Measurements from ENCODE around the gene PDE6A.

Gene PDE6A

DNA sequence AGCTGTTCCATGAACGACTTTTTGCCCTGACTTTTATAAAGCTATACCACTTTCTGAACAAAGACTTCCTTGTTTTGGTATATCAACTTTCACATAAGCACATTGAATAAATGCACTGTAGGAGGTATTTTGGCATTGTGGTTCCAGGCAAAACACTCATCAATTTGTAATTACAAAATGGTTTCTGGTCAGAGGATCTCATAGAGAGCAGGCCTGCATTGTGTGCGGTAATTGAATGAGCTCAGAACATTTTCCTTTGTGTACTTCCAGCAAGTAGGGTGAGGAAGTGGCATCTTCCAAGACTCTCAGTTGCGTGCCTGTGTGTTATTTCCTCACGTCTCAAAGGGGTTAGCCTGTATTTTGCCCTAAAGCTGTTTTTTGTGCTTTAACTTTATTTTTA, 89.2 kb downstream of the PDE6A start:
- DNase-seq = no peak

DNA sequence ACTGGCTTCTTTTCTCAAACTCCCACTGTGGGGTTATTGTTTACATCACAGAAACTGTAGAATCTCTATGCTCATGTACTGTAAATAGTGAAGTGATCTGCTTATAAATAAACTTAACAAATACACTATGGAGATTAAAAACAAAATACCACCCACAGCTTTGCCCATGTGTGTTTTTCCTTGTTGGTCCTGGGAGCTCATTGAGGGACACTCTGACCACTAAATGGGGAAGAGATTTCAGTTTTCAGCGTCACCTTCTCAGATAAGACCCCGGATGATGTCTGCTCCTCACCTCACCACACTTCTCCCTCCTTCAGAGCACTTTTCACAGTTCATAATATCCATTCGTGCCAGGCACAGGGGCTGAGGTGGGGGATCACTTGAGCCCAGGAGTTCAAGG, 89.7 kb downstream of the PDE6A start:
- DNase-seq = no peak

DNA sequence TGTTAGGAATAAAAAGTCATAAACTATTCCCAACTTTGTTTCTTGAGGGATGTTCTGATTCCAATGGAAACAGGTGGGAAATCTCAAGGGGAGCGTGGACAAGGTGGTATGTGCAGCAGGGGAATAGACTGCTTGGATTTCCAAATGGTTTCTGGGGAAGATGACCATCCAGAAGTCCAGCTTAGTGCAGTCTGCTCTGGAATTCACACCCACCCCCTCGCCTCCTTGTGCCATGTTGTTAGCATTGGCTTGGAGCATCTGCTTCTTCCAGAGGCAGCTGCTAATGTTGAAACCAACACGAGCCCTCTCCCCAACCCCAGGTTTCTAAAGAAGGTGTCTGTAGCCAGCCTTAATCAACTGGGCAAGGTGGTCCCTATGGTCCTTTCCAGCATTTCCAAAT, 90.9 kb downstream of the PDE6A start:
- no peak for DNase-seq

DNA sequence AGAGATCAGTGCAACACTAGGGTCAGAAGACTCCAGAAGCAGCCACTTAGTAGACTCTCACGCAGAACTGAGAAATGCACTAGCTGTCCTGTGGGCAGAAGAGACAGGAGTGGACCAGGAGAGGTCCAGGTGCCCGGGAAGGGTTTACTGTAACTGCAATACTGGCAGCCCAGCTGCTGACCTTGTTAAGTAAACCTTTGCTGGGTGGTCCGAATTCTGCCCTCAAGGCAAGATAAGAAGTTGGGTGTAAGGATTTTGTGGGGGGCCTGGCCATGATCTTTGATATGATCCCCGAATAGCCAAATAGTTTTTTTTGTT, 91.3 kb downstream of the PDE6A start:
- no peak for DNase-seq

DNA sequence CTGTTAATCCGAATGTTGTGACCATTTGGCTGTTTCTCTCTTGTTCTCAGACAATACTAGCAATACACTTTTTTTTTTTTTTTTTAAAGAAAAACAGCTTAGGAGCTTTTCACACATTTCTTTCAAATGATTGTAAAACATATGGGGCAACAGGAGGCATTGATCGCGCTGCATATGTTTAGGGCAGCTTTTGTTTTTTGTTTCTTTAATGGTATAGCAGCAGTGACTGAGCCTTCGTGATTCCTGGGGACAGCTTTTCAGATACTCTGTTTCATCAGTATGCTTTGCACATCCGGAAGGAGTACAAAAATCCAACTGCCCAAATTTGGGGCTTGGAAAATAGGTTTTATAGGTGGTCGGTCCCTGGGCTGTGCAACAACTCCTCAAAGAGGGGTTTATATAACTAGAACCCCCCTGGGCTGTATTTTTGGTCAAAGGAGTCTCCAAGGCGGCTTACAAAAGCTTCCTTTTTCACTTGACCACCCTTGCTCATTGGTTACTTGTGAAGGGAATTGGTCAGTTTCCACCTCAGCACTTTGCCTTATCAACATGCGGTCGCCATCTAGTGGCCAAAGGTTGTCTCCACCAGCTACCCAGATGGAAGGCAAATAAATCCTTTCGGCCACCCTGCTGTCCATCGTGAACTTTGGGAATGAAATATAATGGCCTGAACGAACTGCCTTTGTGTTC, 91.8 kb downstream of the PDE6A start:
- DNase-seq = peak; percentile 50

DNA sequence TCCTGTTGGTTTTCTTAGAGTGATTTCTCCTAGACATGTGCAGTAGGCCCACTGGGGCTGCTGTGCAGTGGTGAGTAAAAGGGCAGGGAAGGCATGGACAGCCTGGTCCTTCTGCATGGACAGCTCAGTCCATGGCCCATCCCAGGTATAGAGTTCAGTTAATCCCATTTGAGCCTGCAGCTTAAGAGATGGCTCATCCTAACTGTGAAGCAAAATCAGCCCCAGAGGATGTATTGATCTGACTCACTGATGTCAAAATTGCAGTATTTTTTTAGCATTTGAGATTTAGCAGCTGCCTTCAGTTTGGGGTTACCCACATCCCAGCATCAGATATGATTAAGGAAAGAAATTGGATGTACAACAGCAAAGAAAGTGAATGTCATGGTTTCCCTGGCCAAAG, 93.4 kb downstream of the PDE6A start:
- DNase-seq = no peak

DNA sequence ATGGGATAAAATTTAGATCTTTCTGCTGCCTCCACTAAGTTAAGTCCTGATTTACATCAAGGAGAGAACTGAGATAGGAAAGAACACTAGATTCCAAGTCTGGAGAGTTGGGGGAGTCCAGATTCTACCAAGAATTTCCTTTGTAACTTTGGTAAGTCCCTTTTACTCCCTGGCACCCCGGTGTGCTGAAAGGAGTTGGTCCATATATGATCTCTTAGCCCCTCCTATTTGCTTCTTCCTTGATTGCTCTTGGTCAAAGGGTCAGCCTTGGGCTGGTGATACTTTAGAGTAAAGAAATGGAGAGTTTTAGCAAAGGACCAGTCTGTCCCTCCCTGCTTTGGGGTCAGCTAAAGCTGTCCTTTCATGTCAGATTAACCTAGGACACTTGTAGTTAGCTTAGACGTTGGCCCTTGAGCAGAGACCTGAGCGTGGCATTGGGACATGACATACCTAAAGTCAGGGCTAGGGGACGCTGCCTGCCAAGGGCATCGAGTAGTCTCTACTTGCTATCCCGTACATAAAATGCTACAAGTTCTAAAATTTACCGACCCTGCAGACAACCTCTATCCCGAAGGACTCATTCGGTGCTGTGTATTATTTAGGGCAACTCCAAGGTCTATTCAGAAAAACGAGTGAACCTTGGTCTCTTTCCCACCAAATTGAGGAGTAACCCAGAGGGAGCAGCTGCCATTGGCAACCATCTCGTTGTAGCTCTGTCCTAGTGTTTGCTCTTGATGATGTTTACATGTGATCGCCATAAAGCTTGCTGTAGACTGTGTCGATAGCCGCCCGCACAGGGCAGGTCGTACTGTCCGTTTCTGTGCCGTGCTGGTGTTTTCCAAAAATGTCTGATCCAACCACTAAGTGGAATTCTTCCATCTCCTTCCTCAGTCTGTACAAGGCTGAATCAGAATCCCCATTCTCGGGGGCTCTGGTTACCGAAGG, 94.4 kb downstream of the PDE6A start:
- no peak for DNase-seq

DNA sequence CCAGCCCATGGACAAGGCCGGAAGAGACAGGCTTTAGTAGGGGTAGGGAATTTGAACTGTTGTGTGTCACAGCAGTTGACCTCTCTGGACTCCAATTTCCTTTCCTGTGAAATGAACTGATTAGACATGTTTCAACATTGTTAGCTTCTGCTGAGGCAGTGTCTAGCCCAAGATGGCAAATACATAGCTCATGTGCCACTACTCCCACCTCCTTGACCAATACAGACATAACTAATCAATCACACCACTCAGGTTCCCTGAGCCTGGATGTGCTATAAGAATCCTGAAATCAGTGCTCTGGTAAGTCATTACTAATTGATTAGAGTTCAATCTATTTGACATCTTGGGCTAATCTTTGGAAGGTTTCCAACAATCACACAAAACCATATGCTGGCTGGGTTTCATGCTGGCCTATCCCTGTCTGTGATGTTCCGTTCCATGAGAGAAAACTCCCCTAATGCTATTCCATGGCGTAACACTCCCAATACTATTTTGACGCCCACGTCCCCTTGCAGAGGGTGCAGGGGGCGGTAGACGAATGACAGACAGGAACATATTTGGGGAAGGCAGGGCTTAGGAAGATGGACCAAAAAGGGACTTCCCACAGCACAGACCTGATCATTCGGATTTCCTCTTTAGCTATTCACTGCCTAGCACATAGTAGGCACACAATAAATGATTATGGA, 95.2 kb downstream of the PDE6A start:
- no peak for DNase-seq

DNA sequence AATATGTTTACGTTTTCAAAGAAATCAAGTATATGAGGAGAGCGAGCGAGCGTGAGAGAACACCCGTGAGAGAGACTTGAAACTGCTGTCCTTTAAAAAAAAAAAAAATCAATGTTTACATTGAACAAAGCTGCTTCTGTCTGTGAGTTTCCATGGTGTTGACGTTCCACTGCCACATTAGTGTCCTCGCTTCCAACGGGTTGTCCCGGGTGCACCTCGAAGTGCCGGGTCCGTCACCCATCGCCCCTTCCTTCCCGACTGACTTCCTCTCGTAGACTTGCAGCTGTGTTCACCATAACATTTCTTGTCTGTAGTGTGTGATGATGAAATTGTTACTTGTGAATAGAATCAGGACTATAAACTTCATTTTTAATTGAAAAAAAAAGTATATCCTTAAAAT, 97.0 kb downstream of the PDE6A start:
- DNase-seq = no peak

DNA sequence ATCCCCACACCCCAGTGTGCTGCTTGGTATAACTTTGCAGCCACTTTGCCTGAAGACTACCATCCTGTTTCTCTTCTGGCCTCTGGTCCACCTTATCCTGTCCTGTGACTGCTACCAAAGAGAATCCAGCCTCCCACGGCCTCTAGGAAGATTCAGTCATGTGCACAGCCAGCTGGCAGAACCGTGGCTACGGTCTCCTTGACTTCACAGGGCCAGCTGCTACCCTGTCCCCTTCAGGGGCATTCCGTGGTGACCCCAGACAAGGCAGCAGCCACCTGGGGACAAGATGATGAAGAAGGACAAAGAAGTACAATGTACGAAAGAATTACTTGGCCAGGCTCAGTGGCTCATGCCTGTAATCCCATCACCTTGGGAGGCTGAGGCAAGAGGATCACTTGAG, 98.6 kb downstream of the PDE6A start:
- no peak for DNase-seq

DNA sequence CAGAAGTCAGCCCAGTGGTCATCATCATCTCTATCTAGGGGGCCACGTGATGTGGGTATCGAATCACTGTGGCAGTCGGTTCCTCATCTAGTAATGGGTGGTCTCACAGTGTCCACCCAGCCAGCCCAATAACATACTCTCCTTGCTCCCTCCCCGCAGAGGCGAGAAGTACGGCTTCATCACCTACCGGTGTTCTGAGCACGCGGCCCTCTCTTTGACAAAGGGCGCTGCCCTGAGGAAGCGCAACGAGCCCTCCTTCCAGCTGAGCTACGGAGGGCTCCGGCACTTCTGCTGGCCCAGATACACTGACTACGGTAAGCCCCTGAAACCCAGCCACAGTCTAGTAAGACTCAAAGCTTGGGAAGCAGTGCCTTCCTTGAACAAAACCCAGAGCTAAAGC, 99.0 kb downstream of the PDE6A start:
- no peak for DNase-seq

DNA sequence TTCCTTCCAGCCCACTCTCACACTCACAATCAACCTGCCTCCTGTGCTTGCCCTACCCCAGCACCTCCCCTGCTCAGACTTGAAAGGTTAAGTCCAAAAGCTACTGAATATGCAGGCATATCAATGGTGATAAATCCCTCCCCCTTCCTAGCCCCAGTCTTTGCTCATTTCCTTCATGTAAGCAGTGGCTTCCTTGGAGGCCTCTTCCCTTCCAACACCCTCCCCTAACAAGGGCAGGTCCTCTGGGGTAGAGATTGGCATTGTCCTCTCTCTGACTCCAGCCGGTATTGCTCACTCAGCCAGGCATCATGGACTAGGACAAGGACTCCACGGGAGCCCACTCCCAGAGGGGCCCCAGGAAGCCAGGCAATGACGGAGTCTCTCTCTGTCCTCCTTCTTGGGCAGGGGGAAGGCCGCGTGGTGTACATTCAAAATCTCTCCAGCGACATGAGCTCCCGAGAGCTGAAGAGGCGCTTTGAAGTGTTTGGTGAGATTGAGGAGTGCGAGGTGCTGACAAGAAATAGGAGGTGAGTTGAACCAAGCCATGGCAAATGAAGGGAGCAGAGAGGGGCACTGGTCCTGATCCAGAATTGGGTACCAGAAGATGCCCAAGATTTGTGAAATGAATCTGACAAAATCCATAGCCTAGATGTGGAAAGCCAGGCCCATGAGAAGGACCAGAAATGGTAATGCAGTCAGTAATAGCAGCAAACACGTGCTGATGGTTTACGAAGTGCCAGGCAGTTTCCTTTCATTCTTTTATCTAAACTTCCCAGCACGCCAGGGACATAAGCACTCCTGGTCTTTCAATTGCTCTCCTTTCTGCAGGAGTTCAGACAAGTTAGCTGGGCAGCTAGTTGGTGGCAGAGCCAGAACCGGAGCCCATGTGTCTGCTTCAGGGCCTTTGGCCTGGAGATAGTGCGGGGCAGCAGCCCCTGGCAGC, 102.5 kb downstream of the PDE6A start:
- DNase-seq = no peak

DNA sequence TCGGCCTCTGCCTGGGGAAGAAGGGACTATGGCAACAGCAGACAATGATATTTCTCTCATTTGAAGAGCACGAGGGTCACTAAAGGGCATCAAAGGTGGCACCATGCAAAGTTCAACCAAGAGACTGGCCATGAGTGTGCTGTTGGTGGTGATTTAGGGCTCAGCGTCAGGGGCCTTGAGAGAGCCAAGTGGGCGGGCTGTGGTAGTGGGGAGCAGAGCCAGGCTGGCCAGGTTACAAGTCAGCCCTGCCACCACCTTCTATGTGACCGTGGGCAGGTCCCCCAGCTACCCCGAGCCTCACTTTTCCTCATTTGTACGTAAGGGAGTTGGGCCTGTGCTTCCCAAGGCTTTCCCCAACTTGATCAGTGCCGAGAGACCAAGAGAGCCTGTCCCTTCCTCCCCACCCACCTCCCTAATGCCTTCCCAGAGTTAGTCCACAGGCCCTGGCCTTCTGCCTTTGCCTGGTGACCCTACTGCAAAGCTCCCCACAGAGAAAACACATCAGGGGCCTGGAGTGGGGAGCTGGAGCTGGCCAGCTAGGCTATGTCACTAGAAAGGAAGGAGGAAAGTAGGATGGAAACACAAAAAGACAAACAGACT, 104.3 kb downstream of the PDE6A start:
- DNase-seq = no peak

DNA sequence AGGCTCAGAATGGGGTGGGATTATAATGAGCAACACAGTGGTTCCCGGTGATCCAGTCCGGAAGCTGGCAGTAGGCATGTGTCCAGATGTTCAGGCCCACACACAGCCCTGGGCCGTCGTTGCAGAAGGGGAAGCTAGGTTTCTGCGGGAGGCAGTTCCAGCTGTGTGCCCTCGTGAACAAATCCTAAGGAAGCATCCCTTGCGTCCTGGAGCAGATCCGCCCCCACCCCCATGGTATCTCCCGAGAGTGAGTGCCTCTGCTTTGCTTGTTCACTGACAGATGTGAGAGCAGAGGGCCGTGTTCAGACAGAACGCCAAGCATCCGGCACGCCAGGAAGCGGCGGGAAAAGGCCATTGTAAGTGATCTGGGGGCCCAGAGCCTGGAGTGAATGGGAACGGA, 104.8 kb downstream of the PDE6A start:
- no peak for DNase-seq

DNA sequence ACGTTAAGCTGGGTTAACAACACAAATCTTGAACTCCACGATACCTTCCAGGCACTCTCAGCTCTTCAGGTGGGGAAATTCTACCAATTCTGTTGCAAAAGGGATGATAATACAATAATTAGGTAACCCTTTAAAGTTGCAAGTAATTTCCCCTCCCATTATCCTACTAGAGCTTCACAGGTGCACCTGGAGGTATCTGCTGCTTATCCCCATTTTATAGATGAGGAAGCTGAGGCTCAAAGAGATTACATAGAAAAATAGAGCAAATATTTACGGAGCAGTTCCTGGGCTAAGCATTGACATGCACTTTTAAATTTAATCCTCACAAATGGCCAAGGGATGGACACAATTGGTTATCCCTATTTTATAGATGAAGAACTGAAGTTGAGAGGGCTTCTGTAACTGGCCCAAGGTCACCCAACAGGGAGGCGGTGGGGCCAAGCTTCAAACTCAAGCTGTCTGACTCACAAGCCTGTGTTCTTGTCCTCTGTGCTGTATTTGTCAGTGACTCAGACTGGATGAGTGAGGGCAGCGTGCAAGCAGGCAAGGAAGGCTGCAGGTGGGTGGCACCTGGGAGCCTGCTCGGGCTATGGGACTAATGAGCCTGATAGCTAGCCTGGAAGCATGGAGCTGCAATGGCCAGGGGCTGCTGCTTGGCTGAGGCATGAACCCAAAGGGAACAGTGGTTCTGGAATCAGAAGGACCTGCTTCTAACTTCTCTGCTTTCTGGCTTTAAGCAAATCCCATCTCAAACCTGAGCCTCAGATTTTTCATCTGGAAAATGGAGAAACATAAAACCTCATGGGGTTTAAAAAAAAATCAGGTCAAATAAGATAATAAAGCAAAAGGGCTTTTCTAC, 105.5 kb downstream of the PDE6A start:
- no peak for DNase-seq

DNA sequence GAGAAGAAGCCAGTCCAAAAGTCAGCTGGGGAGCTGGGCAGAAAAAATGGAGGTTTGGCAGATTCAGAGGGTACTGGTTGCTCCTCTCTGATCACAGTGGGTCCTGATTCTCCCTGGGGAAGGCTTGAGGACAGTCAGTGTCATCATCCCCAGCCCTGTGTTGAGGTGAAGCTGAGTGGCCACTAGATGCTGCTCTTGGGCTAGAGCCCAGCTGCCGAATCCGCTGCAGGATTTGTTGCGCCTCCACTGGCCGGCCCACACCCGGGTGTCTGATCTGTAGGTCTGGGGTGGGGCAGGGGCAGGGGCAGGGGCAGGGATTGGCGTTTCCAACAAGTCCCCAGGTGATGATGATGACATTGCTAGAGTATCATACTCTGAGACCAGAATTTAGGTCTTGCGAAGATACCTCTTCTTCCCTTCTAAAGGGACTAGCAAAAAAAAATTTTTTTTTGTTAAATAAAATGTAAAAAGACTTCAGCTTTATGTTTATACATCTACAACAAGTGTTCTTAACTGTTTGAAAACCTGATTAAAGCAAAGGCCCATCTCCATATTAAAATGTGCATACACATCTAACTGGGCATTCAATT, 106.8 kb downstream of the PDE6A start:
- peak; percentile 21 for DNase-seq

DNA sequence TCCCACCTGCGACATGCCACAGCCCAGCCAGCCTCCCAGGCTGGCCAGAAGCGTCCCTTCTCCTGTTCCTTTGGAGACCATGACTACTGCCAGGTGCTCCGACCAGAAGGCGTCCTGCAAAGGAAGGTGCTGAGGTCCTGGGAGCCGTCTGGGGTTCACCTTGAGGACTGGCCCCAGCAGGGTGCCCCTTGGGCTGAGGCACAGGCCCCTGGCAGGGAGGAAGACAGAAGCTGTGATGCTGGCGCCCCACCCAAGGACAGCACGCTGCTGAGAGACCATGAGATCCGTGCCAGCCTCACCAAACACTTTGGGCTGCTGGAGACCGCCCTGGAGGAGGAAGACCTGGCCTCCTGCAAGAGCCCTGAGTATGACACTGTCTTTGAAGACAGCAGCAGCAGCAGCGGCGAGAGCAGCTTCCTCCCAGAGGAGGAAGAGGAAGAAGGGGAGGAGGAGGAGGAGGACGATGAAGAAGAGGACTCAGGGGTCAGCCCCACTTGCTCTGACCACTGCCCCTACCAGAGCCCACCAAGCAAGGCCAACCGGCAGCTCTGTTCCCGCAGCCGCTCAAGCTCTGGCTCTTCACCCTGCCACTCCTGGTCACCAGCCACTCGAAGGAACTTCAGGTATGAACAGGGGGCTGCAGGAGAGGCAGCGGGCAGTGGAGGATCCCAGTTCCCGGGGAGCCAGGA, 108.0 kb downstream of the PDE6A start:
- DNase-seq = no peak

DNA sequence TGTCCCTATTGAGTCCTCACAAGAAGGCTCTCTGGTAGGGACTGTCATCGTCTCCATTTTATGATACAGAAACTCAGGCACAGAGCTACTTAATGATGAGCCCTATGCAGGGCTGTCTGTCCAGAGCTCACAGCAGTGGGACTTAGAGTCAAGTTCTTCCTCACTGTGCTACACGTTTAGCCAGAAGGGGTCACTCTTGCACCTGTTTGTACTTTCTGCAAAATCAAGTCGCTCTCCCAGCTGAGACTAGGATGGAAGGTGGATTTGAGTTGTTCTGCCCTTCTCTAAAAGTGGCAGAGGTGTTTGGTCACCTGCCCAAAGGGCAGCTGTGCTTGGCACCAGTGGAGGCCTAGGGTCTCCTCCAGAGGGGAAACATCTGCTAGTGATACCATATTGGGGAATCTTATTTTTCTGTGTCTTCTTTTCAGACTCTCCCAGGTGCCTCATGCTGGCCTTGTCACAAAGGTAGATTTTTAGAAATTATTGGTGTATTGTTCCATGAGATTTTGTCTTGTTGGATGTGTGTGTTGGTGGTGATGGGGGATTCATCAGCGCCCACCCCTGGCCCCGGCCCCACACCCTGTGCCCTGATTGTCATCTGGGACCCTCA, 110.2 kb downstream of the PDE6A start:
- peak; percentile 49 for DNase-seq

DNA sequence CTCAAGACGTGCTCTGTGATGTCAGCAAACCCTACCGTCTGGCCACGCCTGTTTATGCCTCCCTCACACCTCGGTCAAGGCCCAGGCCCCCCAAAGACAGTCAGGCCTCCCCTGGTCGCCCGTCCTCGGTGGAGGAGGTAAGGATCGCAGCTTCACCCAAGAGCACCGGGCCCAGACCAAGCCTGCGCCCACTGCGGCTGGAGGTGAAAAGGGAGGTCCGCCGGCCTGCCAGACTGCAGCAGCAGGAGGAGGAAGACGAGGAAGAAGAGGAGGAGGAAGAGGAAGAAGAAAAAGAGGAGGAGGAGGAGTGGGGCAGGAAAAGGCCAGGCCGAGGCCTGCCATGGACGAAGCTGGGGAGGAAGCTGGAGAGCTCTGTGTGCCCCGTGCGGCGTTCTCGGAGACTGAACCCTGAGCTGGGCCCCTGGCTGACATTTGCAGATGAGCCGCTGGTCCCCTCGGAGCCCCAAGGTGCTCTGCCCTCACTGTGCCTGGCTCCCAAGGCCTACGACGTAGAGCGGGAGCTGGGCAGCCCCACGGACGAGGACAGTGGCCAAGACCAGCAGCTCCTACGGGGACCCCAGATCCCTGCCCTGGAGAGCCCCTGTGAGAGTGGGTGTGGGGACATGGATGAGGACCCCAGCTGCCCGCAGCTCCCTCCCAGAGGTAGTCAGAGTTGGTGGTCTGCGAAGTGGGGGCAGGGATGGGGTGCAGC, 111.3 kb downstream of the PDE6A start:
- DNase-seq = no peak
